Endodermal cell (in vitro differentiated cells): ENCODE data around the gene SYT1. TPM values are rescaled to one million over a fixed set of nuclear protein-coding genes. Genes with fewer than 3 reads are reported as not detected.
A peak's percentile ranks its signal among the peaks of the same experiment; 100 is the strongest.

Experiments used
- DNase-seq: peaks from one replicate; pipeline ENCODE4 v3.0.0-alpha.2; 2017
- H3K27ac ChIP-seq: 2 replicates; pipeline ENCODE4 v1.5.1; 2013; ENCODE audit warnings: mild to moderate bottlenecking, low read depth, low read length, moderate library complexity
- H3K27me3 ChIP-seq: 2 replicates; pipeline ENCODE4 v1.6.1; 2013; ENCODE audit warnings: mild to moderate bottlenecking, low read length, moderate library complexity; ENCODE audit not compliant: insufficient read depth, control insufficient read depth, poor library complexity, severe bottlenecking
- H3K36me3 ChIP-seq: 2 replicates; pipeline ENCODE4 v1.7.0; 2013; ENCODE audit warnings: mild to moderate bottlenecking, low read length, moderate library complexity; ENCODE audit not compliant: control insufficient read depth, insufficient read depth
- H3K4me1 ChIP-seq: one replicate; pipeline ENCODE4 v1.7.0; 2013; ENCODE audit warnings: low read length; ENCODE audit not compliant: control insufficient read depth, insufficient read depth
- H3K4me3 ChIP-seq: 2 replicates; pipeline ENCODE4 v1.5.1; 2013; ENCODE audit warnings: mild to moderate bottlenecking, low read length, moderate library complexity
- H3K9ac ChIP-seq: 2 replicates; pipeline ENCODE4 v1.6.1; 2013; ENCODE audit warnings: mild to moderate bottlenecking, low read length, moderate library complexity; ENCODE audit not compliant: poor library complexity, severe bottlenecking; ENCODE audit errors: extremely low read depth
- H3K9me3 ChIP-seq: 2 replicates; pipeline ENCODE4 v1.6.1; 2013; ENCODE audit warnings: mild to moderate bottlenecking, low read length, moderate library complexity; ENCODE audit not compliant: control insufficient read depth
- H3K27ac Mint-ChIP-seq: 2 replicates; pipeline ENCODE4 v1.8.0; 2020; ENCODE audit warnings: mixed read lengths
- H3K27me3 Mint-ChIP-seq: 2 replicates; pipeline ENCODE4 v1.8.0; 2021; ENCODE audit warnings: mild to moderate bottlenecking, mixed read lengths; ENCODE audit not compliant: insufficient read depth
- H3K36me3 Mint-ChIP-seq: 2 replicates; pipeline ENCODE4 v1.8.0; 2020; ENCODE audit warnings: low read depth, mixed read lengths
- H3K4me1 Mint-ChIP-seq: 2 replicates; pipeline ENCODE4 v1.8.0; 2020; ENCODE audit warnings: mixed read lengths
- H3K4me3 Mint-ChIP-seq: 2 replicates; pipeline ENCODE4 v1.8.0; 2020; ENCODE audit warnings: mild to moderate bottlenecking, moderate library complexity, mixed read lengths
- H3K9me3 Mint-ChIP-seq: 2 replicates; pipeline ENCODE4 v1.8.0; 2020; ENCODE audit warnings: mild to moderate bottlenecking, mixed read lengths
- CTCF ChIP-seq: fragments of 200-600 bp; sonication (generic); conservative IDR thresholded peaks from 2 replicates; pipeline ENCODE4 v1.5.0; 2021; ENCODE audit warnings: antibody characterized with exemption, mild to moderate bottlenecking
- WGBS, 2 experiments: methylation state at CpG; one replicate each; pipeline versions ENCODE4 v1.1.5 to v1.1.7; 2013; ENCODE audit warnings: missing lambda C conversion rate in 2 of 2, mixed read lengths in 1 of 2; ENCODE audit not compliant: insufficient coverage in 1 of 2, insufficient read length in 1 of 2; 5-methylcytosine and 5-hydroxymethylcytosine counted together
- total RNA-seq, 2 donors: library from RNA; stranded (reverse); fragmentation: NEBNext Ultra II Directional in 1 of 2; extraction: Animal tissue kit (Norgen Biotek cat#: 25700) in 1 of 2; gene quantifications; 2 replicates in 1 of 2; 3 replicates in 1 of 2; pipeline ENCODE4 v1.2.1, GENCODE V29; 2021

SYT1 gene
- total RNA-seq, 2 donors from 2014 or later: 6.8 to 10.7 TPM

DNA sequence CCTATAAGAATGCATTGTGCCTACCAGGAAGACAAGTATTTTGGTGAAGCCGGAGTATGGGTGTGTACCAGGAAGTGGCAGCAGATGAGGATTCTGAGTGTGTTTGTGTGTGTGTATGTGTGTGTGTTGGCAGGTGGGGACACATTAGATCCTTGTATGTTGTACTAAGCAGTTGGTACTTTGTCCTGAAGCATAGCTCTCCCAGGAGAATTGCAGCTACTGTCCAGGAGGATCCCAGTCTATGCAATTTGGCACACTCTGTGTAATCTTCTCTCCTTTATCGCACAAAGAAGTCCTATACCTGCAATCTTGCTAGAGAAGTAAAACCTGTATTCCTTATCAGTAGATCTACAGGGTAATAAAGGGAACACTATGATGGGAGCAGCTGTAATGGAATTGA, 549.7 kb downstream of the SYT1 start:
- Histone ChIP-seq H3K27me3 (no peaks in the 10 kb centered on the region), H3K27ac (no peak overlapping the region), H3K36me3 (no peaks in the 10 kb centered on the region), H3K4me3 (no peak overlapping the region), H3K4me1 (peaks cover 5% of the 10 kb centered on the region), H3K9me3 (no peaks in the 10 kb centered on the region), H3K9ac (no peak overlapping the region)
- no peak for DNase-seq
- Mint-ChIP-seq H3K27ac (no peak overlapping the region), H3K36me3 (no peaks in the 10 kb centered on the region), H3K27me3 (no peaks in the 10 kb centered on the region), H3K4me3 (no peak overlapping the region), H3K9me3 (no peaks in the 10 kb centered on the region), H3K4me1 (peaks cover 16% of the 10 kb centered on the region)
- WGBS, 2 experiments: 87% methylated on average over 2 of the region's 2 CpGs; no CpG with 5 or more reads in 1 of the 2 experiments
- TF ChIP-seq CTCF: no peak

DNA sequence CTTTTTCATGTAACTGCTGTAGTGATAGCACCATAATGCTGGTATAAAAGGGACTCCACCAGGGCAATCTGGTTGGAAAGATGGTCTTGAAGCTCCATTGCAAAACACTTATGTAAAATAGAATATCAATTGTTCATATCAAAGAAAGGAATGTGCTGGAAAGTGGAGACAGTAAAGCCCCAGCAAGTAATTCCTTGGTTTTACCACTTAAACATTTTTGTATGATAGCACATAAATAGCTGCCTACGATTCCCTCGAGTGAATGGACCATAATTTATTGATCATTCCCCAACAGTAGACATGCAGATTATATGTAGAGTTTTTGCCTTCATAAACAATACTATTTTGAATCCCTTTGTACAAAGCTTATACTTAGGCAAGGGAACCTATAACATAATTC, 550.7 kb downstream of the SYT1 start:
- peaks cover 7% of the 10 kb centered on the region for H3K4me1 ChIP-seq
- no peak overlapping the region for H3K4me3 Mint-ChIP-seq
- H3K4me1 Mint-ChIP-seq: peaks cover 11% of the 10 kb centered on the region
- no peaks in the 10 kb centered on the region for H3K9me3 ChIP-seq
- TF ChIP-seq CTCF: no peak
- 60 to 100% methylated on average over 1 to 2 of the region's 2 CpGs for WGBS, 2 experiments
- no peak overlapping the region for H3K4me3 ChIP-seq
- no peak overlapping the region for H3K9ac ChIP-seq
- no peak for DNase-seq
- no peak overlapping the region for H3K27ac ChIP-seq
- no peaks in the 10 kb centered on the region for H3K27me3 ChIP-seq
- H3K27ac Mint-ChIP-seq: no peak overlapping the region
- no peaks in the 10 kb centered on the region for H3K36me3 ChIP-seq
- H3K36me3 Mint-ChIP-seq: no peaks in the 10 kb centered on the region
- H3K9me3 Mint-ChIP-seq: no peaks in the 10 kb centered on the region
- H3K27me3 Mint-ChIP-seq: no peaks in the 10 kb centered on the region

- no peak for DNase-seq
- H3K27ac ChIP-seq: no peak overlapping the region
- H3K27me3 ChIP-seq: no peaks in the 10 kb centered on the region
- H3K4me3 ChIP-seq: no peak overlapping the region
- TF ChIP-seq CTCF: no peak
- Mint-ChIP-seq H3K9me3 (no peaks in the 10 kb centered on the region), H3K27ac (peak overlapping the region; percentile 44), H3K4me1 (peaks cover 13% of the 10 kb centered on the region), H3K4me3 (no peak overlapping the region), H3K27me3 (no peaks in the 10 kb centered on the region), H3K36me3 (no peaks in the 10 kb centered on the region)
- no peaks in the 10 kb centered on the region for H3K9me3 ChIP-seq
- H3K36me3 ChIP-seq: no peaks in the 10 kb centered on the region
- H3K9ac ChIP-seq: no peak overlapping the region
- H3K4me1 ChIP-seq: peaks cover 10% of the 10 kb centered on the region
- WGBS, 2 experiments: 79 to 84% methylated on average over 2 to 5 of the region's 5 CpGs
These were observed 551.3 kb downstream of the SYT1 start for GRCh38 chr12:79415746-79416435.
